AG08395 (cell line): ENCODE data around the gene PMEPA1.

Experiments used
- DNase-seq: peaks from one replicate; pipeline ENCODE4 v3.0.0; 2012; ENCODE audit warnings: mixed read lengths, low spot score

The PMEPA1 gene

GRCh38 chr20:57736738-57737347 lies 27.0 kb upstream of the PMEPA1 start:
- DNase-seq = no peak

DNA sequence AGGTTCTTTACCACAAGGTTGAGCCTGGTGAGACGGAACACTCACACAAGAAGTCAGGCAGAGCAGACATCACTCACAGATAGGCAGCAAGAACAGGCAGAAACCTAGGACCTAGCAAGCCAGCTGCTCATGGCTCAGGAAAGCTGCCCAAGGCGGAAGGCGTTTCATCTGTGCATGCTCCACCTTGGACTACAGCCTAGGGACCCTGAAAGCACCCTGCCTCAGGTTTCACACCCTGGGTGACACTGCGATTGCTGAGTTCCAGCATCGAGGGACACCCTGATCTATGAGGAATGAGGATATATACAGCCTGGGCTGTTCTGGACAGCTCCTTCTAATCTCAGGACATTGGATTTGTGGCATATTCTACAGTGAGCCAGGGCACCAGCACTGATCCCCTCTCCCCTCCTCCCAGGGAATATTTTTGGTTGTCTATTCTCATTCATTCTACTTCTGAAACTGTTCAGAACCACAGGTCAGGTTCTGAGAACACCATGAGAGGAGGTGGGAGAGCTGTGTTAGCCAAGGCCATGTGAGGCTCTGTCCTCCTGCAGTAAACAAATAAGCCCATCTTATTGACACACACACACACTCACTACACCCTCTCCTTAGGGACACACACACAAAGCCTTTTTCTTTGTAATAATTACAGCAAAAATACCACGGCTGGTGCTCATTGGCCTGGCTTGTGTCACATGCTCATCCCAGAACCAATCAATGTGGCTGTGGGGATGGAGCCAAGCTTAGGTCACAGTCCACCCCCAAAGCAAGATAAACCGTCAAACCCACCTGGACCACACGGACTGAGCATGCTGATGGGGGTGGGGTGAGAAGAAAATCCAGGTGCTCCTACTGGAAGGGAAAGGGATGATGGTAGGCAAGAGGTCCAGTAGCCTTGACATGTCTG lies 26.3 kb upstream of the PMEPA1 start:
- no peak for DNase-seq

DNA sequence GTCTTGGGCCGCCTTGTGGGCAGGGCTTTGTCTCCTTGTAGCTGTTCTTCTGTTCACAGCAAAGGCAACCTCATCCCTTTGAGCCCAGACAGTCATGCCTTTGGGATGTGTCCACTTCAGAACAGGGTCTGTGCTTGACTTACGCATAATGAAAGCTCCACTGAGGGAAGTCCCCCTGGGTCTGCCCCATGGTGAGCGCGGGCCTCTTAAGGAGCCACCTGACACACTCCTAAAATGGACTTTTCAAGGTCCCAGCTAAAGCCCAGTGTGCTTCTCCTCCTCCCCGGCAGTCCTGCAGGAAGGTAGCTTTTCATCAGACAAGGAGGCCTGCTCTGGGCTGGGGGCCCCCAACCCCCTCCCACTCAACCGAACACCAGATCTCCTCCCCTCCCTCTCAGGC lies 24.9 kb upstream of the PMEPA1 start:
- DNase-seq = no peak

DNA sequence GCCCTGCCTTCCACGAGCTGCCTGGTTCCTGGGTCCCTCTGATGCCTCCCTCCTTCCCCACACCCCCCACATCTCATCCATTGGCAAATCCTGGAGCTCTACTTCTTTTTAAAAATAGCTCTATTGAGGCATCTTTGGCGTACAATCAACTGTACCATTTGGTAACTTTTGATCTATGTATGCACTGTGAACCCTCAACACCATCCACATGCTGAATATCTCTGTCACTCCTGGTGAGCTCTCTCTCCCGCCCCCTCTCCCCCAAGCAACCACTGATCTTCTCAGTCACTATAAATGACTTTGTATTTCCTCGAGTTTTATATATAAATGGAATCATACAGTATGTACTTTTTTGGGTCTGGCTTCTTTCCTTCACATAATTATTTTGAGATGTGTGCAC lies 22.4 kb upstream of the PMEPA1 start:
- no peak for DNase-seq

- no peak for DNase-seq
Measured at GRCh38 chr20:57728762-57729161, 18.9 kb upstream of the PMEPA1 start.

DNA sequence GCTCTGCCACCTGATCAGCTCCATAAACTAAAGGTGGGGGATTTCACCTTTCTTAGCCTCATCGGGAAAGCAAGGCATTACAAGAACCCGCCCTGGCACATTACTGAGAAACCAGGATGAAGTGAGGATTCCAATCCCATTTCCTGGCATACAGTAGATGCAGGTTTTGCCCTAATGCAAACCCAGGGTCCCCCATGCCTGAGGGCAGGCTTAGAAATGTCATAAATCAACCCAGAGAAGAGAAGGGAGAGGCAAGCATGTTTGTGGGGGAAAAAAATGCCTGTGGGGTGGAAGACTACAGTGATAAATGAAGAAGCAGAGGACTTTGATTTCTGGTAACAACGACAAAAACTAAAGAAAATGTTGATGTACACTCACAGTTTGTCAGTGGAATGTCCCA lies 18.0 kb upstream of the PMEPA1 start:
- no peak for DNase-seq

DNA sequence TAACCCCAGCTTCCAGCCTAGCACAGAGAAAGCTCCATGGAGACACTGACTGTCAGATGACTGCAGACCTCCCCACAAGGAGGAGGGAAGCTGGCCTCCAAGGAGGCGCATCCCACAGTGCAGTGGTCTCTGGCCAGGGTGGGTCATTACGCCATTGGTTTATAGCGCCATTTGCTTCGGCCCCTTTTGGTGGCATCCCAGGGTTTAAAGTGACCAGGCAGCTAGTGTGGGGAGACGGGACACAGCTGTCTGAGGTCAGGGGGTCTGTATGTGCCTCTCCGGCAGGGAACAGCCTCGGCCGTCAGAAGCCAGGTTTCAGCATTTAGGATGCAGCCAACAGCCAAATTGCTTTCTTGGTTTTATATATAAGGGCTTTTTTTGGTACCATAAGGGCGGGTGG lies 15.8 kb upstream of the PMEPA1 start:
- no peak for DNase-seq

DNA sequence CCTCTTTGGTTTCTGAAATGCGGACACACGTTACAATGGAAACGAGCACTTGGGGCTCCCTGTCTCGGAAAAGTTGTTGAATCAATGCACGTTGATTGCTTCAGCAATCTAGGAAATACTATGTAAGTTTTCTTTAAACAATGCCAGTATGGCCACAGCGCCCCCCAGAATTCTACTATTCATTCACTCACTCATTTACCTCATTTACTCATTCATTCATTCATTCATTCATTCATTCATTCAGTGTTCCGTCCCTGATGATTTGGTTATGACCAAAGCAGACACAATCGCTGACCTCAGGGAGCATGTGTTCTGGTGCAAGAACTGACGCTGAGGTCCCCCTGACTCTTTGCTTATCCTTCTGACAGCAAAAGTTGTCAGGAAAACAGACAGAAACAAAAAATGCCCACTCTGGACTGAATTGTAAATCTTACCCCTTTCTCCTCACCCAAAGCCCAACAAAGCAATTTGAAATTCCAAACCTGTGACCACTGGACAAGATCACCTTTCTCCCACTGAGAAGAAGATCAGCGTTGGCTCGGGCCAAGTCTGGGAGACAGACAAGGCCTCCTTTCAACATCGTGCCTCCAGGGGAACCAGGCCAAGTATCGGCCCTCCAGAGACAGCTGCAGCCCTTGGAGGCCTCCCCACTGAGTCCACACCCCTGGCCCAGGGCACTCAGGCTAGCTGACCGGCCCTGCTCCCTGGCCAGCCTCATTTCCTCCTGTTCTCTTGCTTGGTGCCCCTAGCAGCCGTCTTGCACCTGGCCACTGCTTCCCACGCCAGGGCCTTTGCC lies 15.0 kb upstream of the PMEPA1 start:
- DNase-seq = no peak

DNA sequence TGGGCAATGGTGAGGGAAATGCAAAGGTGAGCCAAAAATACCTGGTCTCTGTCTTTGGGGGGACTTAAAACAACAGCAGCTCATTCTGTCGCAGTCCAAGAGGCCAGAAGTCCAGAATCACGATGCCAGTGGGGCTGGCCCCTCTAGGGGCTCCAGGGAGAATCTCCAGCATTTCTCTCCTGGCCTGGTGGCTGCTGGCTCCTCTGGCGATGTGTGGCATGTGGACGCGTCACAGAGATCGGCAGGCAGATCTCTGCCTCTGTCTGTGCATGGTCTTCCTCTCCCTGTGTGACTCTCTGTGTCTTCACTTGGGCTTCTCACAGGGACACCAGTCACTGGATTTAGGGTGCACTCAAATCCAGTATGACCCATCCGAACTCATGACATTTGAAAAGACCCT lies 14.0 kb upstream of the PMEPA1 start:
- DNase-seq = no peak

DNA sequence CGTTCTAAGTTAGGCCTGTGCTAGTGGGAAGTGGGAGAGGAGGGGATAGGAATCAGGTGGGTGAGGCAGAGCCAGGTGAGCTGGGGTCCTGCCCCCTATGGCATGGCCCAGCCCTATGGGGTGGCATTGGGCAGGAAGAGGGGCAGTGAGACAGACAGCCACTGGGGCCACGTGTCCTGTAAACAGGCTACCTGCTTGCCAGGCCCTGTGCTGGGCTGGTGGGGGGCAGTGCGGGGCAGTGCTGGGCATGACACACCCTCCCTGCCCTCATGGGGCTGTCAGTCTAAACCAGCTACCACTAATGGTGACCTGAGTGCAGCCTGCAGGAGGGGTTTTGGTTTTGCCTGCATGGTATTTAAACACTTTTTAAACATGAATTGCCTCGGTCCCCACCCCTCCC lies 10.1 kb upstream of the PMEPA1 start:
- DNase-seq = no peak

DNA sequence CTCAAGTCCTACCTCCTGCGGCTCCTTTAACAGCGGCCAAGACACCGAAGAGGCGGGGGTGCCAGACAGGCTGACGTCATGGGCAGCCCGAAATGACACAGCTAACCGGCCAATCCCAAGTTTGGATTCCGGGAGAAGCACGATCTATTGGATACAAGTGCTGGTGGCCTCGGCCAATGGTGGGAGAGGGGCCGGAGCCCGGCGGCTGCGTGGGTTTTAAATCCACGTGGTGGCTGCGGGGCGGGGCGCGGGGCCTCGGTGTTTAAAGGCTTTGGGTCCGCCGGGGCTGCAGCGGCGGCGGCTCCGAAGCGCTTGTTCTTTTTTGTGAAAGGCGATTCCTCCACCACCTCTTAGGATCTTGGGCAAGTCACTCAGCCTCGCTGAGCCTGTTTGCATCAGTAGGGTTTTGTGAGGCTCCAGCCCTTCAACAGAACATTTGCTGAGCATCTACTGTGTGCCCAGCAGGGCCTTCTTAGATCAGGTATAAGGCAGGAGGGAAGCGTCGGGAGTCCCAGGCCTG lies 8.7 kb upstream of the PMEPA1 start:
- DNase-seq = peak; percentile 99

DNA sequence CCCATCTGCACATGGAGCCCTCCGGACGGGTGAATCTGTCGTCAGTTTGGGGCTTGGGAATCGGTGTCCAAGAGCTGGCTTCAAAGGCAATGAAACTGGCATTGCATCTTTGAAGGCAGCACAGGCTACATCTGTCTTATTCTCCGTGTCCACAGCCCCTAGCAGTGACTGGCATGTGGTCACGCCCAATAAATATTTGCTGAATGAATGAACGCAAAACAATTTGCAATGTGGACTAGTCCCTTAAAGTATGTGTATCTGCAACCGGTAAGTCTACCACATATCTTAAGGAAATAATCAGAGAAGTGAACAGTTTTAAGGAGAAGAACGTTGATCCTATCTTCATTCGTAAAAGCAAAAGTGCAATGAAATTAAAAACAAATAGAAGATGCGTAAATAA lies 8.0 kb upstream of the PMEPA1 start:
- DNase-seq = peak; percentile 36

DNA sequence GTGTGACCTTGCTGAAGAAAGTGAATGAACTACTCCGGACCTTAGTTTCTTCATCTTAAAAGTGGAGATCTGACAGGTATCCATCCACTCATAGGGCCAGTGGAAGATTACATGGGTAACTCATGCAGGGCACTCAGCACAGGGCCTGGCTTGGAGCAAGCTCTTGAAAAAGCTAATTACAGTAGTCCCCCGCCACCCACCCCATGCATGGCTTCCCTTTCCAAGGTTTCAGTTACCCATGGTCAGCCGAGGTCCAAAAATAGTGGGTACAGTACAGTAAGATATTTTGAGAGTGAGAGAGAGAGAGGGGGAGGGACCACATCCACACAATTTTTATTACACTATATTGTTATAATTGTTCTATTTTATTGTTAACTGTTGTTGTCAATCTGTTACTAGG lies 7.1 kb upstream of the PMEPA1 start:
- DNase-seq = no peak

DNA sequence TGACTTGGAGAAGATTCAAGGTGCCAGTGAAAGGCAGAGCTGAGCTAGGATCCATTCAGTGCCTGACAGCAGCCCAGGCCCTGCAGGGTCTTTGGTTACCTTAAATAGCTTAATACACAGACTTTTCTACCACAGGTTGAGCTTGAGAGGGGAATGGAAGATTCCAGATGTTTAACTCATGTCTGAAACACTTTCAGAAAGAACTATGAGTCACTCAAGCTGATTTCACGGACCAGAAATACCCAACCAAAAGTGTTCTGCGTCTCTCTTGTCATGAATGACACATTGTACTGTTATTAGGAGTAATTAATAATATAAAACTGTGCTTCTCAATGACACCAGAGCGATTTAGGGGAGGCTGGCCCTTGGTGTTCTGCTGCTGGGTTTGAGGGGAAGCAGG lies 6.4 kb upstream of the PMEPA1 start:
- peak; percentile 66 for DNase-seq

GRCh38 chr20:57715268-57715904 lies 5.6 kb upstream of the PMEPA1 start:
- DNase-seq = no peak

GRCh38 chr20:57714409-57715267 lies 4.8 kb upstream of the PMEPA1 start:
- peak; percentile 79 for DNase-seq

DNA sequence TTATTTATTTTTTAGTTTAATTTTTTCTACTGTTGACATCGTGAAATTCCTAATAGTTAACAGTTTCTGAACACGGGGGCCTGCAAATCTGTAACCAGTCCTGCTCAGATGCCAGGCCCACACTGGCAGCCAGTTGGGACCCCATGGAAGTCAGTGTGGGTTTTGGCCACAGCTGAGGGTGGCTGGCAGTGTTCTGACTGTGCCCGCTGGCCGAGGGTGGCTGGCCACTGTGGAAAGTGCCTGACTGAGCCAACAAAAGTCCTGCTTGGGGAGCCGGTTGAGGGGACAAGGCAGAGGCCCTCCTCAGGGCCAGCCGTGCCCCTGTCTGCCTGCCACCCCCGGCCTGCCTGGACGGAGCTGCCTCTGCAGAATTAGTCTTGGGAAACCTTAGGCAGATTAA lies 4.1 kb upstream of the PMEPA1 start:
- DNase-seq = no peak

GRCh38 chr20:57713505-57713903 lies 3.7 kb upstream of the PMEPA1 start:
- DNase-seq = peak; percentile 32

GRCh38 chr20:57712851-57713504 lies 3.2 kb upstream of the PMEPA1 start:
- DNase-seq = no peak

GRCh38 chr20:57712341-57712740 lies 2.5 kb upstream of the PMEPA1 start:
- DNase-seq = no peak

DNA sequence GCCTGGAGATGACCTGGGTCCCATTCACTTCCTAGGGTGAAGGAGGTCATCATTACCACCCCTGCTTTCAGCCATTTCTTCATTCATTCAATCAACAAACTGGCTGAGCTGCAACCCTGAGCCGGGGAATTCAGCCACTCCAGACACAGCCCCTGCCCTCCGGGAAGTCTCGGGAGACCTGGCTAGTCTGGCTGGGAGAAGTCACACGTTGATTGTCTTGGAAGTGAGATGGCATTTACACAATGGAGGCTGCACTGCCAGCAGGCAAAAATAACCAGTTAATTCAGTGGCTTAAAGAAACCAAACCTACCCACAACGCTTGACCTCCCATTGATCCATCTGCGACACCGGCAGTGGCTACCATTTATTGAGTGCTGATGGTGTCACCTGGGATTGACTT lies 2.0 kb upstream of the PMEPA1 start:
- no peak for DNase-seq
